ENCODE data around the gene FBXO38. TPM values are rescaled to one million over a fixed set of nuclear protein-coding genes. Genes with fewer than 3 reads are reported as not detected.

FBXO38 gene
- total and polyA plus RNA-seq, 7 donors = 13.3 to 42.7 (median 31.4) TPM

DNA sequence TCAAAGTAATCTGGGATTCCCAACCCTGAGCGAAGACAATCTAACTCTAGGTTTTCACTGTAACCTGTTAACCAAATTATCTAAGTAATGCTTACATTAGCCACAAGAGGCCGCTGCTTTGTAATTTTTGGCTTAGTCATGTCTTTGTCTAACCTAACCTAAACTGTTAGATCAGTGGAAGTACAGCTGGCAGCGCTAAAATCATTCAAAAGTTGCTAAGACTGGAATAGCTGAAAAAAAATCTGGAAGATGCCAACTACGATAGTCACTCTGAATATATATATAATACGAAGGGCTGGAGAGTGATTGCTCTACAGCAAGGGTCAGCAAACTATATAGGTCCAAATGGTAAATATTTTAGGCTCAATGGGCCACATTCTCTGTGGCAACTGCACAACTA, 60.2 kb downstream of the FBXO38 start:
- TF ChIP-seq, protein P1, sequence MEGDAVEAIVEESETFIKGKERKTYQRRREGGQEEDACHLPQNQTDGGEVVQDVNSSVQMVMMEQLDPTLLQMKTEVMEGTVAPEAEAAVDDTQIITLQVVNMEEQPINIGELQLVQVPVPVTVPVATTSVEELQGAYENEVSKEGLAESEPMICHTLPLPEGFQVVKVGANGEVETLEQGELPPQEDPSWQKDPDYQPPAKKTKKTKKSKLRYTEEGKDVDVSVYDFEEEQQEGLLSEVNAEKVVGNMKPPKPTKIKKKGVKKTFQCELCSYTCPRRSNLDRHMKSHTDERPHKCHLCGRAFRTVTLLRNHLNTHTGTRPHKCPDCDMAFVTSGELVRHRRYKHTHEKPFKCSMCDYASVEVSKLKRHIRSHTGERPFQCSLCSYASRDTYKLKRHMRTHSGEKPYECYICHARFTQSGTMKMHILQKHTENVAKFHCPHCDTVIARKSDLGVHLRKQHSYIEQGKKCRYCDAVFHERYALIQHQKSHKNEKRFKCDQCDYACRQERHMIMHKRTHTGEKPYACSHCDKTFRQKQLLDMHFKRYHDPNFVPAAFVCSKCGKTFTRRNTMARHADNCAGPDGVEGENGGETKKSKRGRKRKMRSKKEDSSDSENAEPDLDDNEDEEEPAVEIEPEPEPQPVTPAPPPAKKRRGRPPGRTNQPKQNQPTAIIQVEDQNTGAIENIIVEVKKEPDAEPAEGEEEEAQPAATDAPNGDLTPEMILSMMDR (IDR thresholded peaks at IDR 0.05) = peak; percentile 80
- peak; percentile 74 to 96 (median 86) for ATAC-seq
- Histone ChIP-seq H3K27me3 (ENCODE audit: insufficient read depth in 3 of 3, low read length in 2 of 3) (no peaks in the 10 kb centered on the region), H3K27ac (no peak overlapping the region), H3K9me3 (no peaks in the 10 kb centered on the region), H3K4me3 (no peak overlapping the region), H3K4me1 (peaks cover 4% of the 10 kb centered on the region), H3K36me3 (ENCODE audit: insufficient read depth in 1 of 2, low read depth in 1 of 2) (peaks cover 5 to 47% of the 10 kb centered on the region in 2 donors)
- no peak for DNase-seq
- 21 to 28% (median 22%) methylated on average over 5 of the region's 5 CpGs for WGBS, 3 donors
- intact Hi-C loops (cut with DNase I) = loop anchor here (2.0 to 10.0 kb wide), 2 partner anchors 287 to 591 kb away; no protein-coding TSS in a partner anchor

DNA sequence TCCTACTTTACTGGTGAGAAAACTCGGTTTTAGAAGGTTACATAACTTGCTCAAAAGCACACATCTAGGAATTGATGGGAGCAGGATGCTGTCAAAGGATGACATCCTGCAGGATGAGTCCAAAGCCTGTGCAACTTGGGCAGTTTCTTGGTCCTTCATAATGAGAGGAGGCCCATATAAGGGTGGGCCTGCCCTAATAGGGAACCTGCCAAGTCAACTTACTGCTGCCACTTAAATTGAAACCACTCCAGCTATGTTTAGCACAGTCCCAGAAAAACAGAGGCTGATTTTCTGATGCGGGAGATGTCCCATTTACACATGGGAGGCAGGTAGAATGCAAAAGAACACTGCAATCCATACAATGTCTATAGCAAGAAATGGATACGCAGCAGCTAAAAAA, 61.8 kb downstream of the FBXO38 start:
- H3K9me3 ChIP-seq = no peaks in the 10 kb centered on the region
- H3K4me1 ChIP-seq = peaks cover 4% of the 10 kb centered on the region
- H3K36me3 ChIP-seq (ENCODE audit: insufficient read depth in 1 of 2, low read depth in 1 of 2) = peaks cover 2 to 31% of the 10 kb centered on the region in 2 donors
- DNase-seq (no peak), ATAC-seq (no peak)
- no peaks in the 10 kb centered on the region for H3K27me3 ChIP-seq (ENCODE audit: insufficient read depth in 3 of 3, low read length in 2 of 3)
- H3K4me3 ChIP-seq = no peak overlapping the region
- WGBS, 3 donors = 57 to 92% (median 82%) methylated on average over 3 of the region's 3 CpGs
- no peak overlapping the region for H3K27ac ChIP-seq
- intact Hi-C loops (cut with DNase I) = loop anchor here (2.0 to 10.0 kb wide), 4 partner anchors 285 to 672 kb away; no protein-coding TSS in a partner anchor
- TF ChIP-seq, protein P1 (IDR thresholded peaks at IDR 0.05) = no peak

DNA sequence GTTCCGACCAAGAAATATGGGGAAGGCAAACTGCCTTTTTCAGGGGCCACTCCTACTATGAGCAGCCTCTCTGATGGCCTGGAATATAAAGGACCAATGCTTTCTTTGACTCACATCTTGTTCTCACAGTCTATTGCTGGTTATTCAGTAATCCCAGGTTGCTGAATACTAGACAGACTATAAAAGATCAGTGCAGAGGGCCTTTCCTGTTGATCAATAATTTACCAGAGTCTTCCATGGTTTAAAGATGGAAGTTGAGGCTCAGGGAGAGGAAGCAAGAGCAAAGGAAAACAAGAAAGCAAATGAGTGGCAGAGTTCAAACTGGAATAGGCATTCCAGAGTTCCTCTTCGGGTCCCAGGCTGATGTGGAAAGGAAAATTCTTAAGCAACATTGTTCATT, 62.9 kb downstream of the FBXO38 start:
- ATAC-seq = no peak
- 69 to 77% (median 70%) methylated on average over 2 of the region's 2 CpGs for WGBS, 3 donors
- intact Hi-C loops (cut with DNase I) = loop anchor here (5.0 to 10.0 kb wide), 3 partner anchors 588 to 671 kb away; no protein-coding TSS in a partner anchor

DNA sequence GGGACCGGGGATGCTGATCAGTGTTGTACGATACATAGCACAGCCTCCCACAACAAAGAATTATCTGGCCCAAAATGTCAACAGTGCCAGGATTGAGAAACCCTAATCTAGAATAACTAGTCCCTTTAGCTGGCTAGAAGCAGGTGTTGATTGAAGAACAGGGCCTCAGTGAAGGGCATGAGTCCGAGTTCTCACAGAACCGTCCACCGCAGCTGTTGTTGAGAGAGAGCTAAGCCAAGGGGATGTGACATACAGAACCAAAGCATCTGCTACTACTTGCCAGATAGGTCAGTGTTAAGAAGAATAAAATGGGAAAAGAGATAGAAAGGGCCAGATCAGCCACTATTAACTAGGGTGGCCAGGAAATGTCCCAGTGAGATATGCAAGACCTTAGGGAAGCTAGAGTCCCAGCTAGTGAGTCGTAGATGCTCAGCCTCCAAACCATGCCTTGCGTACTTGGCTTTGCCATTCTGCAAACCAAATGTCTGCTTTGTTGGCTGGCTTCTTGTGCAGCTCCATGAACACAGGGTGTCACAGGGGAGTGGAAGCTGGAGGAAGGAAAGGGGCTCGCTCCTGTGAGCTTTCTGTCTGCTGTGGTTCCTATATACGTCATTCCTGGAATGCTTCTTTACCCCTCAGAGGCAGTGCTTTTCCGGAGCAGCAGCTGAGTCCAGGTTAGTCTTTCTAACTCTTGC, 68.9 kb downstream of the FBXO38 start:
- intact Hi-C loops (cut with DNase I) = no loop called here

More for the DNA sequence above, 62.9 kb downstream of the FBXO38 start:
- H3K27ac ChIP-seq = no peak overlapping the region
- H3K36me3 ChIP-seq (ENCODE audit: insufficient read depth in 1 of 2, low read depth in 1 of 2) = peaks cover 2 to 21% of the 10 kb centered on the region in 2 donors
- DNase-seq = no peak
- TF ChIP-seq, protein P1 (IDR thresholded peaks at IDR 0.05) = no peak
- no peaks in the 10 kb centered on the region for H3K27me3 ChIP-seq (ENCODE audit: insufficient read depth in 3 of 3, low read length in 2 of 3)
- H3K9me3 ChIP-seq = no peaks in the 10 kb centered on the region
- no peak overlapping the region for H3K4me3 ChIP-seq
- H3K4me1 ChIP-seq = peaks cover 4% of the 10 kb centered on the region

More for the DNA sequence above, 68.9 kb downstream of the FBXO38 start:
- DNase-seq (peak in 1 of 2 donors; percentile 19), ATAC-seq (peak in 2 of 4 donors; percentile 34 to 79)
- no peaks in the 10 kb centered on the region for H3K4me1 ChIP-seq
- H3K27ac ChIP-seq = no peak overlapping the region
- H3K4me3 ChIP-seq = no peak overlapping the region
- H3K36me3 ChIP-seq (ENCODE audit: insufficient read depth in 1 of 2, low read depth in 1 of 2) = no peaks in the 10 kb centered on the region
- H3K27me3 ChIP-seq (ENCODE audit: insufficient read depth in 3 of 3, low read length in 2 of 3) = no peaks in the 10 kb centered on the region
- 38 to 46% (median 45%) methylated on average over 10 of the region's 10 CpGs for WGBS, 3 donors
- TF ChIP-seq, protein P1 (IDR thresholded peaks at IDR 0.05) = no peak
- no peaks in the 10 kb centered on the region for H3K9me3 ChIP-seq

Measured in psoas muscle (tissue), 8 donors.